ENCODE data around the gene ANKS4B.

GRCh38 chr16:21262779-21263639 lies 29.5 kb downstream of the ANKS4B start:
- TF ChIP-seq POLR2A (IDR thresholded peaks at IDR 0.05) (no peak), CTCF (IDR thresholded peaks at IDR 0.05) (no peak), EP300 (IDR thresholded peaks at IDR 0.05) (no peak)
